GM18951 (cell line): ENCODE measurements around the gene TBL1X.

ENCODE experiments used
- POLR2A ChIP-seq: IDR thresholded peaks from 4 replicates; pipeline ENCODE4 v1.6.1; 2011; ENCODE audit warnings: mild to moderate bottlenecking; ENCODE audit not compliant: insufficient read length, insufficient read depth; ENCODE audit errors: extremely low read depth
- in situ Hi-C: fragments of 300-500 bp; cut with MboI; formaldehyde crosslinking; loops from one replicate; pipeline ENCODE4 v1.12.0; 2022; ENCODE audit warnings: low sequenced_read_pairs, mixed read lengths, inconsistent platforms; ENCODE audit not compliant: unreplicated experiment

TBL1X gene

DNA sequence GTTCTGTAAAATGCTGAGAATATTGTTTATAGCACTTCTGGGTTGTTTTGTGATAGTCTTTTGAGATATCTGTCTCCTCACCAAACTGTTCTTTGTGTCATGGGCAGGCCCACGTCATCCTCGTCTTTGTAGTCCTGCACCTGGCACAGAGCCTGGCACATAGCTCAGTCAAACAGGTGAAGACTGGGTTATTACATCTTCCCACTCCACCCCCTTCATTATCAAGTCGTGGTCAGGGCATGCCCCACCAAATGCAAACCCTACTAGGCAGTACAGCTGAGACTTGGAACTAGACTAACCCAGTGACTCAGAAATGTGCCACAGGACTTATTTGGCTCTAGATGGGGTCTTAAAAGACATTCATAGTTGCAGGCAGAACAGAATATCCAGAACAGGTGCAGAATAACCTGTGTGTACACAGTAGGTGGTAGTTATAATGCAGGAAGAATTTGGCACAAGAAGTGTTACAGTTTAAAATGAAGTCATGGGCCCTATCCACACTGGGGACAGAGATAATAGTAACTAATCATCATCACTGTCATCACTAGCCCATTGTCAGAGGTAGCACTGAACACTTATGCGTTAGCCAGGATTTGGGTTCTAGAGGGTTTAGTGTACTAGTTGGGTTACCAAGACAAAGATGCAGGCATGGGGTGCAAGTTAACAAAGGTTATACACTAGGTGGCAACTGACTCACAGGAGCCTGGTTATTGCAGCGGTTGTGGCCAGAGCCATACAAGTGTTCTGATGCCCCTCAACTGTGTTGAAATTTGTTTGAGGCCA, 74.9 kb downstream of the TBL1X start:
- TF ChIP-seq POLR2A = no peak
- in situ Hi-C loops = no loop called here

DNA sequence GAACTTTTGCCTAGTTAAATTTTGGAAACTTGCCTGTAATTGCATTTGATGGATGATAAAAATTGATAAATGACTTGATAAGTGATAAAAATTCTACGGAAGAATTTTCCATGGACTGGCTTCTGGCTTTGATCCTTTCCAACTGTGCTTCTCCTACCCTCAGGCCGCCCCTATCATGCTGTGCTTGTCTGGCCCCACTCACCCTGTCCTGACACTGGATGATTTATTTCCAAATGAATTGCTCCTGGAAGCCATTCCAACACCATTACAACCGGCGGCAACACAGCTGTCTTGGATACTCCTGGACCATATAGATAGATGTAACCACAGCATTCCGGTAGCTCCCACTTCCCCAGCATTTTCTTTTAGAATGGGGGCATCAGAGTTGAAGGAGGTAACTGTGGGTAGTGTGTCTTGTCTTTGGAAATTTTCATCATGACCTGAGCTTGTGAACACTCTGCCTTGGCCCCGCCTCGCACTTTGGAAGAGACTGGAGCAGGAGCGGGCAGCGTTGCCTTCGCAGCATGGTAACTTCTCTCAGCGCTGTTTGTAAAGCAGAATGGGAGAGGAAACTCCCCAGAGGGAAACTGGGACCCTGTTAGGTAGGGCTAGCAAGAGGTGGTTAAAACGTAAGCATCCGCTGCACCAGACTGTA, 77.4 kb downstream of the TBL1X start:
- no peak for TF ChIP-seq POLR2A
- in situ Hi-C loops = no loop called here

DNA sequence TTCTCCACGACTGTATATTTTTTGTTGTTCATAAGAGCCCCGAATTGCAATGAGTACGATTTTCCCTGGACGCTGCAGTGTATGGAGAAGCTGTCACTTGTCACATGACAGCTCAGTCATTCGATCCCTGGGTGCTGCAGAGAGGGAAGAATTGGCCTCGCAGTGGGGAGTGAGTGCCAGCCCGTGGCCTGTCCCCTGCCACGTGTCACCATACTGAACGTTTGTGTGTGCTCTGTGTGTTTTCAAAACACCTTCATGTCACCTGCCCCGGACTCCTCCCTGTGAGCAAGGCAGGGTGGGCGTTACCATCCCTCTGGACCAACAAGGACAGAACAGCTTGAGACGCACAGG, 77.9 kb downstream of the TBL1X start:
- no peak for TF ChIP-seq POLR2A
- in situ Hi-C loops = no loop called here

DNA sequence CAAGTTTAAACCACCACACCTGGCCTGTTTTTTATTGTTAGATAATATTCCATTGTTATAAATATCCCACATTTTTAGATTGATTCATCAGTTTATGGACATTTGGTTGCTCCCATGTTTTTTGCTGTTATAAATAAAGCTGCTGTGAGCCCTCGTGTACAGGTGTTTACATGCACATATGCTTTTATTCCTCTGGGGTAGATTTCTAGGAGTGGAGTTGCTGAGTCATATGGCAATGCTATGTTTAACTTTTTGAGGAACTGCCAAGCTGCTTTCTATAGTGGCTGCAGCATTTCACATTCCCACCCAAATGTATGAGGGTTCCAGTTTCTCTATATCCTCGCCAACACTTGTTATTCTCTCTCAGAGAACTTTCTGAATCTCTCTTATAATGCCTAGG, 90.5 kb downstream of the TBL1X start:
- in situ Hi-C loops = no loop called here

DNA sequence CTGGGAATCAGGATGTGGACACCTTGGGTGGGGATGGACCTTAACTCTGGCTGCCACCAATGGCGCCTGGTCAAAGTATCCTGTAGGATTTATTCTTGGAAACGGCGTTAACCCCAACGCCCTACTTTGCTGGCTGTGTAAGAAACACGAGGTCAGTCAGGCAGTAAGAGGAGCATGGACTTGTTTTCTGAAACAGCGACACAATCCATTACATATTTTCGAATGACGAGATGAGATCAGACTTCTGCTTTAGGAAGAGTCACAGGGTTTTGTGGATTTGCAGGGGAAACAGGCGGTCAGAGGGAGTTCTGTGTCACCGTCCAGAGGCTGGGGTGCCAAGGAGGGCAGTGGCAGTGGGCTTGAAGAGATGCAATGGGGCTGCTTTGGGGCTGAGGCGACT, 92.2 kb downstream of the TBL1X start:
- TF ChIP-seq POLR2A = no peak
- in situ Hi-C loops = no loop called here

More for the DNA sequence above, 90.5 kb downstream of the TBL1X start:
- no peak for TF ChIP-seq POLR2A

DNA sequence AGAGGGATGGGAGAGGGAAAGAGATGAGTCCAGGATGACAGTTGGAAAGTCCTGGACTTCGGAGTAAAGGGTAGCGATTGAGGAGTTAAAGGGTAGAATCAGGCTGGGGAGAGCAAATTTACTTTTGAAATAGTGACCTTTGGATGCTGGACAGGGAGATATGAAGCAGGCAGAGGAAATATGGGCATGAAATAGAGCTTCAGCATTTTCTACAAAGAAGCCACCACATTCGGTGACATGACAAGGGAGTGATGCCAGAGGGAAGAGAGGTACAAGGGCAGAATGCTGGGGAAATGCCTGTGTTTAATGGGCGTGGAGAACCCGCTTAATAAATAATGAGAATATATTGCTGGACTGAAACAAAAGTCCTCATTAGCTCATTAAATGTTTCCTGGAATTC, 92.7 kb downstream of the TBL1X start:
- no peak for TF ChIP-seq POLR2A
- in situ Hi-C loops = no loop called here

DNA sequence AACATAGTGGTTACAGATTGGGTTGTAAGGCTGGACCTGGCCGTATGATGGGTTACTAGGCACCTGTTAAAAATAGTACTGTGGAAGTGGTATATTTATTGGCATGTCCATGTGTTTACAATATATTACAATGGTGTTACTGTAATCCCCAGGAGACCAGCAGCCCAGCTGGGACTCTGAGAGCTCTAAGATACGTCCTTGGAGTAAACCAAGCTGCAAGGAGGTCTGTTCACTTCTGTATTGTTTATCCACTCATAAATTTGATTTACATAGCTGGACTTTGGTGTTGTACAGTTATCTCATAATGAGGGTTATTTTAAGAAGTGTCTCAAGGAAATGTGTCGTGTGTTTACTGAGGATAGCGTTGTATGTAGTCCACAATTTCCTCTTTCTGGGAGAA, 93.8 kb downstream of the TBL1X start:
- in situ Hi-C loops = no loop called here
- TF ChIP-seq POLR2A = no peak

DNA sequence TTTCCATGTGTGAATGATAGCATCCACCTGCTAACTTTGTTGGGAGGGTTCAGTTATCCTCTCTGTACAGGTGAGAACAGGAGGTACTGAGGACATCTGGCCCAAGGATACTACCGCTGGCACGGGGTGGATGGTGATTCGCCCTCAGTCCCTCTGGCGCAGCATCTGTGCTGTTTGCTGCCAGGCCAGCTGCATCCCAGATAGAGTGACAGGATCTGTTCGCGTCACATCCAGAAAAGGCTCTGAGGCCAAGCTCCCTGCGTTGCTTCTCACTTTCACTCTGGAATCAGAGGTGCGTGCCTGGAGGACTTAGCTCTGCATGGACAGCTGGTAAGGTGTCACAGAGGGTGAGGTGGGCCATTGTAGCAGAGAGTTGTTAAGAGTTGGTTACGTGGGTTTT, 95.4 kb downstream of the TBL1X start:
- TF ChIP-seq POLR2A = no peak
- in situ Hi-C loops = no loop called here

DNA sequence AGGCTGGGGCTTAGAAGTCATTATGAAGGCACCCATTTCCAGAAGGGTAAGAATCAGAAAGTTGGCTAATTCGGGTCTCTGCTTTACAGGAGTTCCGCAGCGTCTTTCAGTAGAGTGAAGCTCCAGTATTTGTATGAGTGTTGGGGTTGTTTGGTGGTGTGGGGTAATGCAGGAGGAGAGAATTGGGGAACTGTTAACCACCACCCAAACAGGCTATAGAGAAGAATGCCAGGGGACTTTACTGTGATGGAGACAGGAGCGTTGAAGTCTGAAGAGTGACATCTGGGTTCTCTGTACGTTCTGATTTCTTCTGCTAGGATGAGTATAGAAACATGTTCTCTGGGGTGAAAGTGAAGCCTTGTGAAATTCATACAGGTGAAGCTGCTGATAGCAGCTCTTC, 96.3 kb downstream of the TBL1X start:
- in situ Hi-C loops = no loop called here
- no peak for TF ChIP-seq POLR2A

DNA sequence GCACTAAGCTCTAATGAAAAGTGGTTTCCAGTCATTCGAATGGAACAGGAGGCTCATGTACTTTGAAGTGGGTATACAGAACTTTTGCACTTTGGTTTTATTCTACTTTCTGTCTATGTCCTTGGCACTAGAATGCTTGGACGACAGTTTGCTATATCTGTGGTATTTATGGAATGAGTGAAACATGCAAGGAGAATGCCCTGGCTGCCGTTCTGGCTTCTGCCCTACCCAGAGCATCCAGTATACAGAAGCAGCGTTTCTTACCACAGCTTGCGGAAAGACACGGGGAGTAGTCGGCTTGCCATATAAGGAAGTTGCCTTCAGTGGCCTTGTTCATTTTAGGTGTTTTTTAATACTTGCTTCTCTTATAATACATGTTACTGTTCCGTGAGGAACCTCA, 98.0 kb downstream of the TBL1X start:
- TF ChIP-seq POLR2A = no peak

DNA sequence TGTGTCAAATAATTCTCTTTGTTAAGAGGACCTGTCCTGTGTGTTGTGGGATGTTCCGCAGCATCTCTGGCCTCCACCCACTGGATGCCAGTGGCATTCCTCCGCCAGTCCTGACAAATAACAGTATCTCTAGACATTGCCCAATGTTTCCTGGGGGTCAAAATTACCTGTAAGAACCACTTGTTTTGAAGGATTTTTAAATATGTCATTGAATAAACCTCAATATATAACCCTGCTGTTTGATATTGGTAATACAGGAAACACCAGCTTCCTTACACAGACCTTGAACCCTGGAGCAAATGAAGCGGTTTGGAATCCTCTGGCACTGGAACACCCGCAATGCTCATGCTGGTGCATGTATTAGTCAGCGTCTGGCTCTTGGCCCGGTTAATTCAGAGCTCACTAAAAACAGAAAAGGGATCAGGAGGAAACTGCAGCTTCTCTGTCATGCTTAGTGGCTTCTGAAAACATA, 101.3 kb downstream of the TBL1X start:
- in situ Hi-C loops = no loop called here
- no peak for TF ChIP-seq POLR2A

More for the DNA sequence above, 98.0 kb downstream of the TBL1X start:
- in situ Hi-C loops = no loop called here

DNA sequence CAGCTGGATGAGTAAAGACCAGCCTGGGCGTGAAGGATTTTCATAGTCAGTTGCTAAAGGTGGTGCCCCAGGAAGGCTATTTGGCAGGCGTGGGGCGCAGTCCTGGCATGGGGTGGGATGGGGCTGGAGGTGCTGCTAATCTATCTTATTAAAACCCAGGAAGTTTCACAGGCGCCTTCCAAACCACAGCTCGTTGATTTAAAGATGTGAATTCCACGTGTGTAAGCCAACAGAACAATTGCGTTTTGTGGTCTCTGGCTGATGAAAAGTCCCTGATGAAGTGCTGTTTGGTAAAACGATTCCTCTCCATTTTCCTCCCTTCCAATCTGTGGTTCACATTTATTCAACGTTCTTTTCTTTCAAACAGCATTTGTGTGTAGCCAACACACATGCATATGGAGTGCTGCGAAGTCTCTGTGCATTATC, 105.0 kb downstream of the TBL1X start:
- in situ Hi-C loops = no loop called here
- TF ChIP-seq POLR2A = no peak

DNA sequence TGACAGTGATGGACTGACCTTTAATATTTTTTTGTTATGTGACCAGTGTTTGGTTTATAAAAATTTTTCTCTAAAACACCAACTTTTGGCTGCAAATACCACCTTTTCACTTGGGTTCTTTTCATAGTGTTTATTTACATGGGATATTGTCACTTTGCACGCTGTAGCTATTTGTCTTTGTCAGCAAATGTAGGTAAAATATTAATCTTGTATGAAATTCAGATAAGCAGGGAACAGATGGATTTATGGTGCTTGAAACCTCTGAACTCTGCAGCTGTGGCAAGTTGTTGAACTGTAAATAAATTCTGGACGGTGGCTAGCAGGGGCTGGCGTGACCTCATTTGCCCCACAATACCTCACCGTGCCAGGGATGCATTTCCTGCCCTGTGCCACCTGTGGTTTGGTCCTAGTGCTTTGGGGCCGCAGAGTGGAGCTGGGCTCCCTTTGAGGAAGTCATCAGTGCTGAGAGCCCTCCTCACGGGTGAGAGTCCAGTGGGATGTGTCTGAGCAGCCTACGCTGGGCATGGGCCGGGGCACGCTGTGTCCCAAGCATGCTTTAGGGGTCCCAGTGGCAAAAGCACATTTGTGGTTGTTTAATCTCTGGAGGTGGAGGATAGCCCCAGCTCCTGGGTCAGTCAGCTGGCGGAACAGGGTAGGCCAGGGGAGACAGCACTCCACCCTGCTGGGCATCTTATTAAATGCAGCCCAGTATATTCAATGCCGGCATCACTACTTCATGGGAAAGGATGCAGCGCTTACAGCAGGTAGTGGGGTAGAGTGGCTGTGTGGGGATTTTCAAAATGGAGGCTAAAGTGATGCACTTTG, 108.6 kb downstream of the TBL1X start:
- in situ Hi-C loops = no loop called here
- no peak for TF ChIP-seq POLR2A
